CD4-positive, alpha-beta T cell treated with Interleukin-15 for 4 hours (primary cell): ENCODE measurements around the gene ZNF729.
"Not testable (repeated sequence)": the region's sequence is repeated elsewhere in the genome, so short reads cannot be mapped to it uniquely, and the experiment has no call there.

Experiments
- DNase-seq: peaks from one replicate; pipeline ENCODE4 v3.0.0-alpha.2; 2020; ENCODE audit warnings: low spot score

Gene ZNF729

GRCh38 chr19:22286151-22286810 is at the start of gene ZNF729:
Gene ZNF729 (plus strand): TSS chr19:22286441. CDS start chr19:22286526, 85 bp downstream.
- DNase-seq = no peak

- DNase-seq = no peak
Observed at GRCh38 chr19:22256856-22257255, 29.4 kb upstream of the ZNF729 start.

GRCh38 chr19:22257381-22257780 is 28.9 kb upstream of the ZNF729 start:
- DNase-seq = no peak

- no peak for DNase-seq
Observed at GRCh38 chr19:22257916-22258315, 28.3 kb upstream of the ZNF729 start.

- no peak for DNase-seq
Observed at GRCh38 chr19:22260499-22260898, 25.7 kb upstream of the ZNF729 start.

- no peak for DNase-seq
Observed at GRCh38 chr19:22261596-22261995, 24.6 kb upstream of the ZNF729 start.

GRCh38 chr19:22263121-22263520 is 23.1 kb upstream of the ZNF729 start:
- DNase-seq = no peak

- DNase-seq = not testable (repeated sequence)
Observed at GRCh38 chr19:22321554-22321953, 35.3 kb downstream of the ZNF729 start.

- DNase-seq = no peak
Observed at GRCh38 chr19:22326219-22326618, 40.0 kb downstream of the ZNF729 start.

- no peak for DNase-seq
Observed at GRCh38 chr19:22327321-22327720, 41.1 kb downstream of the ZNF729 start.

- no peak for DNase-seq
Observed at GRCh38 chr19:22331521-22331920, 45.3 kb downstream of the ZNF729 start.

- no peak for DNase-seq
Observed at GRCh38 chr19:22332924-22333323, 46.7 kb downstream of the ZNF729 start.

- no peak for DNase-seq
Observed at GRCh38 chr19:22335716-22336115, 49.5 kb downstream of the ZNF729 start.

GRCh38 chr19:22354665-22355064 is 68.4 kb downstream of the ZNF729 start:
- no peak for DNase-seq
